Loucy (cell line): ENCODE measurements around the gene TIMM13.

ENCODE experiments used
- H2AFZ ChIP-seq: fragments of 200-600 bp; sonication (generic); 2 replicates; pipeline ENCODE4 v1.6.0; 2016; ENCODE audit warnings: antibody characterized with exemption, mild to moderate bottlenecking, low read length, moderate library complexity
- H3F3A ChIP-seq: fragments of 200-600 bp; 2 replicates; pipeline ENCODE4 v1.6.0; 2016; ENCODE audit warnings: antibody characterized with exemption, low read depth, mild to moderate bottlenecking
- H3K27me3 ChIP-seq: fragments of 200-600 bp; sonication (generic); 2 replicates; pipeline ENCODE4 v1.6.1; 2014; ENCODE audit warnings: low read length, mild to moderate bottlenecking; ENCODE audit not compliant: insufficient read depth, poor library complexity, severe bottlenecking
- H3K36me3 ChIP-seq: fragments of 200-600 bp; sonication (generic); 2 replicates; pipeline ENCODE4 v1.6.1; 2016; ENCODE audit warnings: low read length; ENCODE audit not compliant: insufficient read depth
- H3K4me1 ChIP-seq: fragments of 200-600 bp; sonication (generic); 2 replicates; pipeline ENCODE4 v1.5.1; 2014; ENCODE audit warnings: low read length, mild to moderate bottlenecking; ENCODE audit not compliant: insufficient read depth, poor library complexity, severe bottlenecking
- H3K4me2 ChIP-seq: fragments of 200-600 bp; sonication (generic); 2 replicates; pipeline ENCODE4 v1.6.0; 2014; ENCODE audit warnings: antibody characterized with exemption, low read length, low read depth, mild to moderate bottlenecking; ENCODE audit not compliant: poor library complexity, severe bottlenecking
- H3K4me3 ChIP-seq: fragments of 200-600 bp; sonication (generic); 2 replicates; pipeline ENCODE4 v1.5.1; 2014; ENCODE audit warnings: low read length, mild to moderate bottlenecking, mixed read lengths; ENCODE audit not compliant: poor library complexity, severe bottlenecking
- H3K79me2 ChIP-seq: fragments of 200-600 bp; sonication (generic); 2 replicates; pipeline ENCODE4 v1.6.1; 2014; ENCODE audit warnings: low read length; ENCODE audit not compliant: insufficient read depth
- H3K9ac ChIP-seq: fragments of 200-600 bp; sonication (generic); 2 replicates; pipeline ENCODE4 v1.6.0; 2014; ENCODE audit warnings: mild to moderate bottlenecking, low read depth, low read length, moderate library complexity; ENCODE audit not compliant: poor library complexity, severe bottlenecking
- H3K9me2 ChIP-seq: fragments of 200-600 bp; sonication (generic); replicated peaks from 2 replicates; pipeline ENCODE4 v1.6.1; 2016; ENCODE audit warnings: low read depth, low read length, mixed read lengths
- H3K9me3 ChIP-seq: fragments of 200-600 bp; sonication (generic); 2 replicates; pipeline ENCODE4 v1.6.1; 2014; ENCODE audit warnings: mild to moderate bottlenecking, antibody characterized with exemption, low read length, low read depth; ENCODE audit not compliant: insufficient read depth
- H4K20me1 ChIP-seq: fragments of 200-600 bp; sonication (generic); 2 replicates; pipeline ENCODE4 v1.6.0; 2014; ENCODE audit warnings: antibody characterized with exemption, low read length, mild to moderate bottlenecking; ENCODE audit not compliant: insufficient read depth, poor library complexity, severe bottlenecking
- CTCF ChIP-seq: fragments of 200-600 bp; sonication (generic); conservative IDR thresholded peaks from 2 replicates; pipeline ENCODE4 v1.5.1; 2014; ENCODE audit warnings: mild to moderate bottlenecking, antibody characterized with exemption, low read length
- EZH2phosphoT487 ChIP-seq: fragments of 200-600 bp; IDR thresholded peaks from 2 replicates; pipeline ENCODE4 v1.6.1; 2018; ENCODE audit warnings: antibody characterized with exemption, mild to moderate bottlenecking, moderate library complexity, borderline replicate concordance

Gene TIMM13

DNA sequence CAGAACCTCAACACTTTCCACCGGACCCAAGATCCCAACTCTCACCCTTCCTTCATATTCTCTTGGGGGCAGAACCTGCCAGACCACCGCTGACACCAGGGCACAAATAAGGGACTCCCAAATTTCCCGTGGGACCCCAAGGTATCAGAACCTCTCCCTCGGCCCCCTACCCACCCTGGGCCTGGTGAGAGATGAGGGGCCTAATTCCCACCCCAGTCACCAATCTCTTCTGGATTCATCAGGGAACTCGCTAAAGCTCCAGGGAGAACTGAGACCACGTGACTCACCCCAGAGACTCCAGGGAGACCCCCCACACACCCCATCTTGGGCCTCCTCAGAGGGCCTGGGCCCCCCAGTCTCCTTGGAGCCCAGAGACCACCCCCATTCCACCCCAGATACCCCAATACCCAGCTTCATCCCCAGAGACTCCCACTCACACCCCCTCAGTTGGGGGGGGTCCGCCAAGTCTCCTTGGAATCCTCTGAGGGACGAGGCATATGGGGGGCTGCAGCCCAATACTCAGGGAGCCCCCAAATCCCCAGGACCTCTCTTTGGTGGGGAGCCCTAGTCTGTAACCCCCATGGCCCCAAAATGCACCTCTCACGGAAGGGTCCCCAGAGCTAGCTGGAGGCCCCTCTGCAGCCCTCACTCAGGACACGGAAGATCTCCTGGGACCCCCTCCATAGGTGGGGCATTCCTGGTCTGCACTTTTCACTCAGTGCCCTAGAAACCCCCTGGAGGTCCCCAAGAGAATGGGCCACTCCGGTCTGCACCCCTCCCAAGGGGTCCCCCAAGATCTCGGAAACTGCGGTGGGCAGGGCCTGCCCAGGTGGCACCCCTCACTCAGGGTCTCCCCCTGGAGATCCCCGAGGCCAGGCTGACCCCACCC is 27.8 kb upstream of the TIMM13 start:
- Histone ChIP-seq H3K4me1 (peaks cover 23% of the 10 kb centered on the region), H3K4me2 (peak overlapping the region; percentile 100), H2AFZ (no peak overlapping the region), H3K9ac (peak overlapping the region; percentile 92), H3F3A (0 out of 2 replicates have a peak, but pooled peaks cover 3% of the 10 kb centered on the region), H3K27me3 (peaks cover 6% of the 10 kb centered on the region), H3K36me3 (no peaks in the 10 kb centered on the region), H3K9me2 (no peaks in the 10 kb centered on the region), H3K4me3 (peak overlapping the region; percentile 89), H4K20me1 (peaks cover 42% of the 10 kb centered on the region), H3K9me3 (no peaks in the 10 kb centered on the region), H3K79me2 (peaks cover 70% of the 10 kb centered on the region)
- TF ChIP-seq EZH2phosphoT487 (no peak), CTCF (no peak)

DNA sequence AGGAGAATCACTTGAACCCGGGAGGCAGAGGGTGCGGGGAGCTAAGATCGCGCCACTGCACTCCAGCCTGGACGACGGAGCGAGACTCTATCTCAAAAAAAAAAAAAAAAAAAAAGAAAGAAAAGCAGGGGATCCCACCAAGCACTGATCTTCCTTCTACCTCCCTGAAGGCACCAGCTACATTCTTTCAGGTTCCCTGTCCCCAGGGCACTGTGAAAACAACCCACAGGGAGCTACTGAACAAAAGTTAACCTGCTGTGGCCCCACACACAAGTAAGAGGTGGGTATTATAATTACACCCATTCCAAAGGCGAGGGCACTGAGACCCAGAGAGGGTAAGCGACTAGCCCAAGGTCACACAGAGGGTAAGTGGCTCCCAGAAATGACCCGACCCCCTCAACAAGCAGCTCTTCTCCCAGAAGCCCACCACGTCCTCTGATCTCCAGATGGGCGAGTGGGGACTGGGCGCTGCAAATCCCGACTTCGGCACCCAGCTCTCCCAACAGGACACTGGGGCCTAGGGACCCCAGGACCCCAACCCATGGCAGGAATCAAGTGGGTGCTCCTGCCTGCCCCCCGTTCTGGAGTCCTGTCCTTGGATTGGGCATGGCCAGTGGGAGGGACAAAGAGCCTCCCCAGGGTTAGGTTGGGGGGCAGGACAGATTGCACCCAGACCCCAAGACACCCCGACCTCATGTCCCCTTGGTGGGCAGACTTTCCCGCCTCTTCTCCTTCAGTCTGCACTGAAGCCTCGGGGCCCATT is 27.0 kb upstream of the TIMM13 start:
- Histone ChIP-seq H3K4me1 (peaks cover 23% of the 10 kb centered on the region), H3K36me3 (no peaks in the 10 kb centered on the region), H3K9me3 (no peaks in the 10 kb centered on the region), H3K27me3 (peaks cover 6% of the 10 kb centered on the region), H3K4me2 (peak overlapping the region; percentile 100), H3K9ac (peak overlapping the region; percentile 92), H4K20me1 (peaks cover 42% of the 10 kb centered on the region), H3K9me2 (no peaks in the 10 kb centered on the region), H3K79me2 (peaks cover 74% of the 10 kb centered on the region), H3K4me3 (peak overlapping the region; percentile 89), H3F3A (0 out of 2 replicates have a peak, but pooled peaks cover 3% of the 10 kb centered on the region), H2AFZ (no peak overlapping the region)
- TF ChIP-seq EZH2phosphoT487 (no peak), CTCF (no peak)

DNA sequence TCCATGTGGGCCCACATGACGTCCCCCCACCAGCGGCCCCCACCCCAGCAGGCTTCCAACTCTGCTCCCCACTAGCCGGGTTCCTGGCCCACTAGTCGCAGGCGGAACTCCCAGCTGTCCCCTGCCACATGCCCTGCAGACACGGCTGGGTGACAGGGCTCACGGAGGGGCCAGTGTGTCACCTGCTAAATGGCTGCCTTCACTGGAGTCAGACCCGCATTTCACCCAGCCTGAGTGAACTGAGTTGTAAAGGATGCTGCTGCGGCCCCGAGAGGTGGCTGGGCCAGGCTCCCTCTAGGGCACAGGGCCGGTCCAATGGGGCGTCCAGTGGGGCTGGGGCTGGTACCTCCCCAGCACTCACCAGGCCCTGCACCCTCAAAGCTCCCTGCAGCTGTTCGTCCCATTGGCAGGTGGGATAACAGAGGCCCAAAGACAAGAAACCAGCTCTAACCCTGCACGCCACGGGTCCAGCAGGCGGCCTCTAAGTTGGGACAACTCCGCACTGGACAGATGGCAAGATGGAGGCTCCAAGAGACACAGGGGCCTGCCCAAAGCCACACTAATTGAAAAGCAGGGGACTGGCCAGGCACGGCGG is 26.1 kb upstream of the TIMM13 start:
- no peak overlapping the region for H2AFZ ChIP-seq
- peak overlapping the region; percentile 89 for H3K4me3 ChIP-seq
- no peaks in the 10 kb centered on the region for H3K9me2 ChIP-seq
- no peaks in the 10 kb centered on the region for H3K36me3 ChIP-seq
- peaks cover 23% of the 10 kb centered on the region for H3K4me1 ChIP-seq
- H3K4me2 ChIP-seq = peak overlapping the region; percentile 100
- peak overlapping the region; percentile 92 for H3K9ac ChIP-seq
- H4K20me1 ChIP-seq = peaks cover 45% of the 10 kb centered on the region
- TF ChIP-seq EZH2phosphoT487 = no peak
- no peak for TF ChIP-seq CTCF
- 0 out of 2 replicates have a peak, but pooled peaks cover 3% of the 10 kb centered on the region for H3F3A ChIP-seq
- peaks cover 82% of the 10 kb centered on the region for H3K79me2 ChIP-seq
- no peaks in the 10 kb centered on the region for H3K9me3 ChIP-seq
- H3K27me3 ChIP-seq = peaks cover 6% of the 10 kb centered on the region
